Mammary epithelial cell (primary cell): ENCODE measurements around the gene RHEBL1.

Experiments used
- CTCF ChIP-seq, 2 donors: IDR thresholded peaks in 1 of 2; conservative IDR thresholded peaks in 1 of 2; 2 replicates each; pipeline ENCODE4 v1.5.1; 2011 to 2012; ENCODE audit warnings: inconsistent platforms in 2 of 2, low read length in 2 of 2, mild to moderate bottlenecking in 2 of 2, control low read depth in 1 of 2, low read depth in 1 of 2; ENCODE audit not compliant: insufficient read depth in 1 of 2; ENCODE audit errors: extremely low read depth in 1 of 2
- EZH2 ChIP-seq: IDR thresholded peaks from 2 replicates; pipeline ENCODE4 v1.6.1; 2012; ENCODE audit warnings: low read length, inconsistent platforms, borderline replicate concordance

GRCh38 chr12:49037111-49037946, 32.5 kb downstream of the RHEBL1 start:
- TF ChIP-seq CTCF (conservative IDR thresholded peaks at IDR 0.05 in 1 of 2, IDR thresholded peaks at IDR 0.05 in 1 of 2; ENCODE audit: extremely low read depth in 1 of 2, insufficient read depth in 1 of 2, low read depth in 1 of 2, low read length in 2 of 2) (no peak), EZH2 (no peak)
